SU-DHL-6 (cell line): ENCODE data around the gene BRIP1.

Source experiments
- EZH2phosphoT487 ChIP-seq: fragments of 200-600 bp; sonication (generic), shearing (Covaris generic); conservative IDR thresholded peaks from 2 replicates; pipeline ENCODE4 v1.6.1; 2018; ENCODE audit warnings: mild to moderate bottlenecking, antibody characterized with exemption, low read length, moderate library complexity, mixed read lengths
- TF ChIP-seq, protein P1 (sequence below): fragments of 200-600 bp; sonication (generic); IDR thresholded peaks from one replicate; pipeline ENCODE4 v1.5.1; 2017; ENCODE audit warnings: antibody characterized with exemption, mild to moderate bottlenecking, low read length, moderate library complexity; ENCODE audit not compliant: insufficient read depth, poor library complexity, severe bottlenecking

DNA sequence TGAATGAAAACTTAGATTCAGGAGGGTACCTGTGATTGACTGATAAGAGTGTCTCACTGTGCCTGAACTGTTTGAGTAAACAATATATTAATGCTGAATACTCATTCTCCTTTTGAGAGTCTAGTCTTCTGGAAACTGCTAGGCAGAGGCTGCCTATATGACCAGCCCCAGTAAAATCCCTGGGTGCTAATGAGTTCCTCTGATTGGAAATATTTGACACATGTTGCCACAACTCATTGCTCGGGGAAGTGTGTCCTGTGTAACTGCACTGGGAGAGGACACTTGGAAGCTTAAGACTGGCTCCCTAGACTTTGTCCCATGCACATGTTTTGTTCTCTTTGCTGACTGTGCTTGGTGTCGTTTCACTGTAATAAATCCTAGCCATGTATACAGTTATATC, 163.6 kb downstream of the BRIP1 start:
- TF ChIP-seq, protein P1, sequence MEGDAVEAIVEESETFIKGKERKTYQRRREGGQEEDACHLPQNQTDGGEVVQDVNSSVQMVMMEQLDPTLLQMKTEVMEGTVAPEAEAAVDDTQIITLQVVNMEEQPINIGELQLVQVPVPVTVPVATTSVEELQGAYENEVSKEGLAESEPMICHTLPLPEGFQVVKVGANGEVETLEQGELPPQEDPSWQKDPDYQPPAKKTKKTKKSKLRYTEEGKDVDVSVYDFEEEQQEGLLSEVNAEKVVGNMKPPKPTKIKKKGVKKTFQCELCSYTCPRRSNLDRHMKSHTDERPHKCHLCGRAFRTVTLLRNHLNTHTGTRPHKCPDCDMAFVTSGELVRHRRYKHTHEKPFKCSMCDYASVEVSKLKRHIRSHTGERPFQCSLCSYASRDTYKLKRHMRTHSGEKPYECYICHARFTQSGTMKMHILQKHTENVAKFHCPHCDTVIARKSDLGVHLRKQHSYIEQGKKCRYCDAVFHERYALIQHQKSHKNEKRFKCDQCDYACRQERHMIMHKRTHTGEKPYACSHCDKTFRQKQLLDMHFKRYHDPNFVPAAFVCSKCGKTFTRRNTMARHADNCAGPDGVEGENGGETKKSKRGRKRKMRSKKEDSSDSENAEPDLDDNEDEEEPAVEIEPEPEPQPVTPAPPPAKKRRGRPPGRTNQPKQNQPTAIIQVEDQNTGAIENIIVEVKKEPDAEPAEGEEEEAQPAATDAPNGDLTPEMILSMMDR = no peak
- TF ChIP-seq EZH2phosphoT487 = no peak
